Thyroid gland (tissue), 4 donors: Measurements from ENCODE around the gene ASPG.

Source experiments
- POLR2A ChIP-seq, 2 donors: fragments of 450-650 bp; IDR thresholded peaks; one replicate each; pipeline ENCODE4 v1.6.1; 2017; ENCODE audit warnings: antibody characterized with exemption in 2 of 2, mild to moderate bottlenecking in 2 of 2, moderate library complexity in 1 of 2
- TF ChIP-seq, protein P1 (sequence below), 6 experiments: fragments of 200-600 bp in 3 of 6; fragments of 450-650 bp in 3 of 6; sonication (generic) in 3 of 6; IDR thresholded peaks; one replicate each; pipeline ENCODE4 v1.5.1; 2016 to 2019; ENCODE audit warnings: antibody characterized with exemption in 6 of 6, mild to moderate bottlenecking in 2 of 6, inconsistent platforms in 1 of 6, moderate library complexity in 1 of 6

DNA sequence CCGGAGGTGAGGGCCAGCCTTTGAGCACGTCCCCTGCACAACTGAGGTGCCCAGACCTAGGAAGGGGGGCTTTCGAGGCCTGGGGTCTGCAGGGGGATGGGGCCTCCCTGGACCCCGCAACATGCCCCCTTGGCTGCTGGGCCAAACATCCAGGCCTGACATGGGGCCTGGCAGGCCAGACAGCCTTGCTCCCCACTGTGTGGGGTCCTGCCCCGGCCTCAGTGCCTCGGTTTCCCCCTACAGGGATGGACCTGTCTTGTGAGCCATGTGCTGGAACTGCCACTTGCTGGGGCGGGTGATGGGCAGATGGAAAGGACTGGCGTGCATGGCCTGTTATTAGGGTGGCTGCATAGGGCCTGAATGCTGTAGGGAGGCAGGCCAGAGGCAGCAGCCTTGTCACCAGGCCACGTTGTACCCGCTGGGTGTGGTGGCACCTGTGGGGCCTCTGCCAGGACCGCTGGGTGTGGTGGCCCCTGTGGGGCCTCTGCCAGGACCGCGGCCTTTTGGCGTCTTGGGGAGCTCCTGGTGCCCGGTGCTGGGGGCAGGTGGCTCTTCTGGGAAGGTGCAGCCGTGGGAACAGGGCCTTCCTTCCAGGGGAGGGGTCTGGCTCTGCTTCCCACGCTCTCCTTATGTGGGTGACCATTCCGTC lies 20.4 kb downstream of the ASPG start:
- TF ChIP-seq, protein P1, sequence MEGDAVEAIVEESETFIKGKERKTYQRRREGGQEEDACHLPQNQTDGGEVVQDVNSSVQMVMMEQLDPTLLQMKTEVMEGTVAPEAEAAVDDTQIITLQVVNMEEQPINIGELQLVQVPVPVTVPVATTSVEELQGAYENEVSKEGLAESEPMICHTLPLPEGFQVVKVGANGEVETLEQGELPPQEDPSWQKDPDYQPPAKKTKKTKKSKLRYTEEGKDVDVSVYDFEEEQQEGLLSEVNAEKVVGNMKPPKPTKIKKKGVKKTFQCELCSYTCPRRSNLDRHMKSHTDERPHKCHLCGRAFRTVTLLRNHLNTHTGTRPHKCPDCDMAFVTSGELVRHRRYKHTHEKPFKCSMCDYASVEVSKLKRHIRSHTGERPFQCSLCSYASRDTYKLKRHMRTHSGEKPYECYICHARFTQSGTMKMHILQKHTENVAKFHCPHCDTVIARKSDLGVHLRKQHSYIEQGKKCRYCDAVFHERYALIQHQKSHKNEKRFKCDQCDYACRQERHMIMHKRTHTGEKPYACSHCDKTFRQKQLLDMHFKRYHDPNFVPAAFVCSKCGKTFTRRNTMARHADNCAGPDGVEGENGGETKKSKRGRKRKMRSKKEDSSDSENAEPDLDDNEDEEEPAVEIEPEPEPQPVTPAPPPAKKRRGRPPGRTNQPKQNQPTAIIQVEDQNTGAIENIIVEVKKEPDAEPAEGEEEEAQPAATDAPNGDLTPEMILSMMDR (IDR thresholded peaks at IDR 0.05): no peak
- TF ChIP-seq POLR2A (IDR thresholded peaks at IDR 0.05): no peak
